Esophagus muscularis mucosa (tissue), 4 donors: ENCODE data around the gene NRXN3. TPM values are rescaled to one million over a fixed set of nuclear protein-coding genes. Genes with fewer than 3 reads are reported as not detected.

Experiments used
- DNase-seq: peaks from one replicate; pipeline ENCODE4 v3.0.0-alpha.2; 2017; ENCODE audit errors: extremely low spot score
- H3K27ac ChIP-seq, 4 donors: fragments of 200-600 bp; sonication (generic); replicated peaks in 1 of 4; 1 replicate in 3 of 4; 2 replicates in 1 of 4; pipeline ENCODE4 v1.5.1; 2016 to 2019; ENCODE audit warnings: mild to moderate bottlenecking in 1 of 4
- H3K27me3 ChIP-seq, 4 donors: fragments of 200-600 bp; sonication (generic); one replicate each; pipeline versions ENCODE4 v1.5.1 to v1.6.0; 2016 to 2019
- H3K36me3 ChIP-seq, 4 donors: fragments of 200-600 bp; sonication (generic); one replicate each; pipeline ENCODE4 v1.5.1; 2016 to 2019
- H3K4me1 ChIP-seq, 4 donors: fragments of 200-600 bp; sonication (generic); one replicate each; pipeline ENCODE4 v1.5.1; 2016 to 2019
- H3K4me3 ChIP-seq, 4 donors: fragments of 200-600 bp; sonication (generic); 1 replicate in 2 of 4; 2 replicates in 2 of 4; pipeline ENCODE4 v1.5.1; 2016 to 2019; ENCODE audit warnings: mild to moderate bottlenecking in 4 of 4, moderate library complexity in 1 of 4
- H3K9me3 ChIP-seq, 4 donors: fragments of 200-600 bp; sonication (generic); 1 replicate in 3 of 4; 2 replicates in 1 of 4; pipeline ENCODE4 v1.5.1; 2016 to 2019
- EP300 ChIP-seq: sonication (generic); formaldehyde crosslinking; IDR thresholded peaks from one replicate; pipeline ENCODE4 v1.6.1; 2017; ENCODE audit warnings: antibody characterized with exemption
- POLR2A ChIP-seq: fragments of 450-650 bp; IDR thresholded peaks from one replicate; pipeline ENCODE4 v1.6.1; 2017; ENCODE audit warnings: antibody characterized with exemption, moderate library complexity, mild to moderate bottlenecking, low read depth
- POLR2AphosphoS5 ChIP-seq, 2 donors: sonication (generic); formaldehyde crosslinking; IDR thresholded peaks; one replicate each; pipeline ENCODE4 v1.6.1; 2017; ENCODE audit warnings: antibody characterized with exemption in 2 of 2
- WGBS: methylation state at CpG from one replicate; pipeline ENCODE4 v1.1.5; 2018; 5-methylcytosine and 5-hydroxymethylcytosine counted together
- intact Hi-C: fragments of 100-400 bp; cut with DNase I; formaldehyde crosslinking; loops from one replicate; pipeline ENCODE4 v1.15.1; 2023
- total RNA-seq, 4 donors: library from RNA; depleted of rRNA; stranded (reverse); fragments of >200 nt; gene quantifications; one replicate each; pipeline versions ENCODE4 v1.1.0 to v1.2.1, GENCODE V29; 2016
- TF ChIP-seq, protein P1 (sequence below), 3 experiments: fragments of 200-600 bp in 2 of 3; fragments of 450-650 bp in 1 of 3; sonication (generic) in 2 of 3; IDR thresholded peaks; one replicate each; pipeline ENCODE4 v1.5.1; 2017 to 2019; ENCODE audit warnings: antibody characterized with exemption in 3 of 3, mild to moderate bottlenecking in 2 of 3, moderate library complexity in 1 of 3

Gene NRXN3
- total RNA-seq, 4 donors from 2014 or later, result 71.1 to 159 (median 122) TPM

DNA sequence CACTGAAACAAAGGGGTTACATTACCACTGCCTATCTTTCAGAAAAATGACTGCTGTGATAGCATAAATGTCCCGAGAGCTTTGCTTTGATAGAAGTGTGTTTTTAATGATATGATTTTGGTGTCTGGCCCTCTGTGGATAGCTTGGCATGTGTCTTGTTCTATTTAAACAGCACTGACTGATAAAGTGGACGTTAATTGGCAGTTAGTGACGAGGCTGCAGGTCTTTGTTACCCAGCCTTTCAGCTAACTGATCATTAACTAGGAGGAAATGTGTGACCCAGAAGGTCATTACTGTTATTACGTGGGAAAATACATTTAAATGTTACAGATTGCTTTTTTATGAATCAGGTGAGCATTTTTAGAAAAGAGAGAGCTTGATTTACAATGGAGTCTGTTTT lies 1612.9 kb downstream of the NRXN3 start:
- Histone ChIP-seq H3K36me3 (no peaks in the 10 kb centered on the region), H3K27ac (no peak overlapping the region), H3K9me3 (no peaks in the 10 kb centered on the region), H3K4me3 (no peak overlapping the region), H3K27me3 (no peaks in the 10 kb centered on the region), H3K4me1 (peaks cover 0 to 6% (median 0%) of the 10 kb centered on the region in 4 donors)
- 52% methylated on average over 4 of the region's 4 CpGs for WGBS
- TF ChIP-seq, protein P1, sequence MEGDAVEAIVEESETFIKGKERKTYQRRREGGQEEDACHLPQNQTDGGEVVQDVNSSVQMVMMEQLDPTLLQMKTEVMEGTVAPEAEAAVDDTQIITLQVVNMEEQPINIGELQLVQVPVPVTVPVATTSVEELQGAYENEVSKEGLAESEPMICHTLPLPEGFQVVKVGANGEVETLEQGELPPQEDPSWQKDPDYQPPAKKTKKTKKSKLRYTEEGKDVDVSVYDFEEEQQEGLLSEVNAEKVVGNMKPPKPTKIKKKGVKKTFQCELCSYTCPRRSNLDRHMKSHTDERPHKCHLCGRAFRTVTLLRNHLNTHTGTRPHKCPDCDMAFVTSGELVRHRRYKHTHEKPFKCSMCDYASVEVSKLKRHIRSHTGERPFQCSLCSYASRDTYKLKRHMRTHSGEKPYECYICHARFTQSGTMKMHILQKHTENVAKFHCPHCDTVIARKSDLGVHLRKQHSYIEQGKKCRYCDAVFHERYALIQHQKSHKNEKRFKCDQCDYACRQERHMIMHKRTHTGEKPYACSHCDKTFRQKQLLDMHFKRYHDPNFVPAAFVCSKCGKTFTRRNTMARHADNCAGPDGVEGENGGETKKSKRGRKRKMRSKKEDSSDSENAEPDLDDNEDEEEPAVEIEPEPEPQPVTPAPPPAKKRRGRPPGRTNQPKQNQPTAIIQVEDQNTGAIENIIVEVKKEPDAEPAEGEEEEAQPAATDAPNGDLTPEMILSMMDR (IDR thresholded peaks at IDR 0.05), result no peak
- TF ChIP-seq POLR2AphosphoS5 (IDR thresholded peaks at IDR 0.05) (no peak), POLR2A (no peak), EP300 (no peak)
- intact Hi-C loops, result no loop called here
- DNase-seq, result no peak

DNA sequence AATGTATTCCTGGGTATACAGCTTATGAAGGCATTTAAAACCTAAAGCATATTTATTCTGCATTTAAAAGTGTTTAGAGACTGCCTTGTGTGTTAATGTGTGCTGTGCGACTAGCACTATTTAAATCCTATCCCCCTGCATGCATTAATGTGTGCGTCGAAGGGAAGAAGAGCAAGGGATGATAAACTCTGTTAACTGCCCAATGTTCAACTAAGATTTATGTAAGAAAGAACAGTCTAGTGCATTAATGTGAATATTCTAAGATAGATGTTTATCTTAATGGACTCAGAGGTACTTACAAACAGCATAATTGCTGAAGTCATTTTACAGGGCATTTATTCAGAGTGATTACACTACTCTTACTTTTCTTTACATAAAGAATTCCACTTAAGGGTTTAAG lies 1616.3 kb downstream of the NRXN3 start:
- H3K4me3 ChIP-seq, result no peak overlapping the region
- no peak overlapping the region for H3K27ac ChIP-seq
- no peaks in the 10 kb centered on the region for H3K9me3 ChIP-seq
- peaks cover 0 to 2% (median 0%) of the 10 kb centered on the region in 4 donors for H3K4me1 ChIP-seq
- H3K27me3 ChIP-seq, result no peaks in the 10 kb centered on the region
- DNase-seq, result no peak
- TF ChIP-seq POLR2AphosphoS5 (IDR thresholded peaks at IDR 0.05) (no peak), EP300 (no peak), POLR2A (no peak)
- TF ChIP-seq, protein P1 (IDR thresholded peaks at IDR 0.05), result no peak
- WGBS, result 93% methylated on average over 3 of the region's 3 CpGs
- H3K36me3 ChIP-seq, result no peaks in the 10 kb centered on the region
- intact Hi-C loops, result no loop called here

DNA sequence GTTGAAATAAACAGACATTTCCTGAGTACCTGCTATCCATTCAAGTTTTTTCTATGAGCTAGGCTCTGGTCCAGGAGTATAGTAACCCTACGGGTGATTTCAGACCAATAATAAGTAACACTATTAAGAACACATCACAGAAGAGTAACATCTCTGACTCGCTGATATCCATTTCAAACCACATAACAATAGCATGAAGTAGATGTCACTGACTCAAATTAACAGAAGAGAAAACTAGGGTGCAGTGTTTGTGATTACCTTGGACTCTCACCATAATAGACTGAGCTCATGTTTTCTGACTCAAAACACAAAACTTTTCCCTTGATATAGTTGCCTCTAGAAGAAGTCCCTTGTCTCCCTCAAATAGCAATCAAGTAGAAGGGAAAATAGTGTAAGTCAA lies 1618.2 kb downstream of the NRXN3 start:
- intact Hi-C loops, result no loop called here
- Histone ChIP-seq H3K27ac (no peak overlapping the region), H3K36me3 (no peaks in the 10 kb centered on the region), H3K27me3 (no peaks in the 10 kb centered on the region), H3K4me3 (no peak overlapping the region), H3K4me1 (no peaks in the 10 kb centered on the region), H3K9me3 (no peaks in the 10 kb centered on the region)
- 88% methylated on average over 2 of the region's 2 CpGs for WGBS
- TF ChIP-seq POLR2AphosphoS5 (IDR thresholded peaks at IDR 0.05) (no peak), EP300 (no peak), POLR2A (no peak)
- TF ChIP-seq, protein P1 (IDR thresholded peaks at IDR 0.05), result no peak
- DNase-seq, result no peak

DNA sequence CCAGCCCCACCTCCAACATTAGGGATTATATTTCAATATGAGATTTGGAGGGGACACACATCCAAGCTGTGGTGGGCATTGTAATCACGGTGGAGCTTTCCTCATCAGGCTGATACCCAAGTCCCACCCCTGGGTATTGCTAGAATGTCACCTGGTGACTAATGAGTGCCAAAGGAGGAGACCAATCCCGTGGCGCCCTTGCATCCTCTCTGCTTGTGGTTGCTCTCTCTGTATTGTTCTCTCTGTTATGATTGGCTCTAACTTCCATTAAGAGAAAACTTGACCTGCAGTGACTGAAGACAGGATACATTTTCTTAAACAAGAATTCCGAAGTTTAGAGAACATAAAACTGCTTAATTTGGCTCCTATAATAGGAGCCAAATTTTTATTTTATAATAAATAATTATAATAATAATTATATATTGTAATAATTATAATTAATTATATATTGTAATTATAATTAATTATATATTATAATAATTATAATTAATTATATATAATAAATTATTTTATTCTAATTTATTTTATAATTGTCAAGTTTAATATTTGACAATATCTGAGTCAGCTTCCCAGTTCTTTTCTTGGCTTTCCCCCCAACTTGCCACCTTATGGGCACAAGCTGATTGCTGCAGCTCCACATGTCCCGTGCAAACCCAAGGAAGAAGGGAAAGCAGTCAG lies 1621.0 kb downstream of the NRXN3 start:
- TF ChIP-seq POLR2AphosphoS5 (IDR thresholded peaks at IDR 0.05), result no peak
- TF ChIP-seq, protein P1 (IDR thresholded peaks at IDR 0.05), result no peak
- TF ChIP-seq EP300, result no peak
- no peak for TF ChIP-seq POLR2A
- 79% methylated on average over 5 of the region's 5 CpGs for whole genome bisulfite sequencing
- intact Hi-C loops, result no loop called here

DNA sequence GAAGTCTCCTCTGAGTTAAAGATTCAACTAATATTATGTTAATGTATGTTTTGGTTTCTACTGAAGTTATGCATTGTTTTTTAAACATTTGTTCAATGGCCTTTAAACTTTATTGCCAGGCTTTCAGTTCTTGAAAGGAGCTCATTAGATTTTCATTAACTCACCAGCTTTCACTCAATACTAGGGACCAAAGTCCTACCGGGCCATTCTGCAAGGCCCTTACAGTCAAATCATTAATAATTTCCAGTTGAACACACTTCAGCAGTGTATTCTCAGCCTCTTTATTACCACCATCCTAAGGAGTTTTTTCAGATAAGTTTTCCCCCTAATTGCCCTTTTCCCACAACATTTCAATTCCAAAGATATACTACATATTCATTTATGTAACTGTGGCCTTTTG lies 1631.9 kb downstream of the NRXN3 start:
- Histone ChIP-seq H3K4me1 (peaks cover 0 to 22% (median 18%) of the 10 kb centered on the region in 4 donors), H3K4me3 (no peak overlapping the region), H3K9me3 (no peaks in the 10 kb centered on the region), H3K27ac (no peak overlapping the region), H3K27me3 (no peaks in the 10 kb centered on the region), H3K36me3 (no peaks in the 10 kb centered on the region)
- 89% methylated on average over 1 of the region's 1 CpG for whole genome bisulfite sequencing
- TF ChIP-seq, protein P1 (IDR thresholded peaks at IDR 0.05), result no peak
- TF ChIP-seq EP300 (no peak), POLR2A (no peak), POLR2AphosphoS5 (IDR thresholded peaks at IDR 0.05) (no peak)
- intact Hi-C loops, result no loop called here
- no peak for DNase-seq

More for the DNA sequence above, 1621.0 kb downstream of the NRXN3 start:
- H3K4me3 ChIP-seq, result no peak overlapping the region
- H3K4me1 ChIP-seq, result no peaks in the 10 kb centered on the region
- H3K9me3 ChIP-seq, result no peaks in the 10 kb centered on the region
- DNase-seq, result no peak
- H3K27ac ChIP-seq, result no peak overlapping the region
- no peaks in the 10 kb centered on the region for H3K36me3 ChIP-seq
- H3K27me3 ChIP-seq, result no peaks in the 10 kb centered on the region
